Breast epithelium (tissue), 3 donors: ENCODE data around the gene FERMT3.

ENCODE experiments used
- POLR2A ChIP-seq: fragments of 450-650 bp; IDR thresholded peaks from one replicate; pipeline ENCODE4 v1.6.1; 2016; ENCODE audit warnings: antibody characterized with exemption, mild to moderate bottlenecking, moderate library complexity
- TF ChIP-seq, protein P1 (sequence below), 3 donors: fragments of 450-650 bp; IDR thresholded peaks; one replicate each; pipeline ENCODE4 v1.5.1; 2016 to 2017; ENCODE audit warnings: antibody characterized with exemption in 3 of 3, mild to moderate bottlenecking in 3 of 3, moderate library complexity in 3 of 3

DNA sequence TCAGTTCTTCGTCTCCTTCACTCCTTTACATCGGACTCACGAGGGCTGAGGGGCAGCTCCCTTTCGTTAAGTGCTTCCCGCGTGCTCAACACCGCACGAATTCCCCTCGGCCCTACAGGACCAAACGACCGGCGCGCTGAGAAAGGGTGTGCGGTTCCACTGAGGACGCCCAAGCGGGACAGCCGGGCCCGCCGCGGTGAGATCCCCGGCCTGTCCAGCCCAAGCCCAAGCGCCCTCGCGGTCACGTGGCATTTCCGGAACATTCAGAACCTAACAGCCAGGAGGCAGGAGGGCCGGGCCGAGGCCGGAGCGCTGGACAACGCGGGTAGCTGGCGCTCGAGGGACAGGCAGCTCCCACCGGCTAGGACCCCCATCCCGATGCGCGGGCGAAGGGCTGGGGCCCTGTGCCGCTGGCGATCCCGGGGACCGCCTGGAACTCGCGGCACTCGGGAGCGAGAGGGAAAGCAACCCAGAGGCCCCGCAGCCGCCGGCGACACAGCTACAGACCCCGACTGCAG lies 21.3 kb upstream of the FERMT3 start:
- TF ChIP-seq, protein P1, sequence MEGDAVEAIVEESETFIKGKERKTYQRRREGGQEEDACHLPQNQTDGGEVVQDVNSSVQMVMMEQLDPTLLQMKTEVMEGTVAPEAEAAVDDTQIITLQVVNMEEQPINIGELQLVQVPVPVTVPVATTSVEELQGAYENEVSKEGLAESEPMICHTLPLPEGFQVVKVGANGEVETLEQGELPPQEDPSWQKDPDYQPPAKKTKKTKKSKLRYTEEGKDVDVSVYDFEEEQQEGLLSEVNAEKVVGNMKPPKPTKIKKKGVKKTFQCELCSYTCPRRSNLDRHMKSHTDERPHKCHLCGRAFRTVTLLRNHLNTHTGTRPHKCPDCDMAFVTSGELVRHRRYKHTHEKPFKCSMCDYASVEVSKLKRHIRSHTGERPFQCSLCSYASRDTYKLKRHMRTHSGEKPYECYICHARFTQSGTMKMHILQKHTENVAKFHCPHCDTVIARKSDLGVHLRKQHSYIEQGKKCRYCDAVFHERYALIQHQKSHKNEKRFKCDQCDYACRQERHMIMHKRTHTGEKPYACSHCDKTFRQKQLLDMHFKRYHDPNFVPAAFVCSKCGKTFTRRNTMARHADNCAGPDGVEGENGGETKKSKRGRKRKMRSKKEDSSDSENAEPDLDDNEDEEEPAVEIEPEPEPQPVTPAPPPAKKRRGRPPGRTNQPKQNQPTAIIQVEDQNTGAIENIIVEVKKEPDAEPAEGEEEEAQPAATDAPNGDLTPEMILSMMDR (IDR thresholded peaks at IDR 0.05) = peak in 1 of 3 donors; percentile 36
- peak; percentile 92 for TF ChIP-seq POLR2A
